T-helper 22 cell (primary cell): ENCODE results near the gene CTDSPL2.
"Not testable (repeated sequence)": the region's sequence is repeated elsewhere in the genome, so short reads cannot be mapped to it uniquely, and the experiment has no call there.

Experiments used
- DNase-seq: peaks from one replicate; pipeline ENCODE4 v3.0.0-alpha.2; 2020; ENCODE audit warnings: low read depth

CTDSPL2 gene

DNA sequence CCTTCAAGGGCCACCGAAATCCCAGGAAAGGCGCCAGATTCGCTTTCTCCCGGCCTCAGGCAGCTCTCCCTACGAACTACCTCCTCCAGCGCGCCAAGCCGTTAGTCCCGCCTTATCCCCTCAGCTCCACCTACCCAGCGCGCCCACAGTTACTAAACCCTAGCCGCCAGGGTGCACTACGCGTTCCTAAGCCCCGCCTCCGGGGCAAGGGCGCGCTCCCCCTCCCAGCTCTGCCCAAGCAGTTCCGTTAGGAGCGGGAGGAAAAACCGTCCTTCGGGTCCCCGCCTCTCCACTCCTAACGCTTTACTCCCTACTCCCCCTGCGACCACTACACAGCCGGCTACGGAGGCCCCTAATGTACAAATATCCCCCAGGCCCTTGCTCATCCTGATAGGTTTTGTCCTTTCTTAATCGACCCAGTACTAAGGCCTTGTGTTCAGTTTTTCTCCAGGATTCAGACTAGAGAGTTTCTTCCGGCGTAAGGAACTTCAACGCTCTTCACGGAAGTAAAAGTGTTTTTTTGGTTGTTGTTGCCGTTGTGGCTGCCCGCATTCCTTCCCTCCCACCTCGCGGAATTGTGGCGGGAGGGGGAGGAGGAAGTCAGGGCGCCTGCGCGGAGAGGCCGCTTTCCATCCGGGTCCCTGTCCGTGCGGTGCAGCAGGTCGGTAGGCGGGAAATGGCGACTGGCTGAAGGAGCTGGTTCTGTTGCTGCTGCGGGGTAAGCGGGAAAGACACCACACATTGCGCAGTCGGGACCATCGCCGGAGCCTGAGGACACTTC is at the start of gene CTDSPL2:
Gene CTDSPL2 (plus strand): TSS at position 655 of the 781 bp plus-strand sequence. CDS start 31,386 bp downstream, outside the sequence.
- DNase-seq = peak; percentile 89

DNA sequence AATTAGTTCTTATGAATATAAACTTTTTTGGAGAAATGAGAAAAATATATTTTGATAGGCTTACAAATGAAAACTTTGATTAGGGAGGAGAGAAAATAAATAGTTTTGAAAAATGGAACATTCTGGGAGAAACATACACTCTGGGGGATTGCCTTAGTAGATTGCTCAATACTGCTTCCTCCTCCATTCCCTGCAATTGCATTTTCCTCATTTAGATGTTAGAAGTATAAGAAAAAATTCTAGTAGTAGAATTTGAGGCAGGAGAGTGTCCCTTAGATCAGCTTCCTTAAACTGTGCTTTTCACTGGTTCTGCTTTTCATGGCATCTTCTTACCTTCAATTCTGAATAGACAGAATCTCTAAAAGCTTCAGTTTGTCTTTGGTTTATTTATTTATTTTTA is 46.2 kb upstream of the CTDSPL2 start:
- no peak for DNase-seq

DNA sequence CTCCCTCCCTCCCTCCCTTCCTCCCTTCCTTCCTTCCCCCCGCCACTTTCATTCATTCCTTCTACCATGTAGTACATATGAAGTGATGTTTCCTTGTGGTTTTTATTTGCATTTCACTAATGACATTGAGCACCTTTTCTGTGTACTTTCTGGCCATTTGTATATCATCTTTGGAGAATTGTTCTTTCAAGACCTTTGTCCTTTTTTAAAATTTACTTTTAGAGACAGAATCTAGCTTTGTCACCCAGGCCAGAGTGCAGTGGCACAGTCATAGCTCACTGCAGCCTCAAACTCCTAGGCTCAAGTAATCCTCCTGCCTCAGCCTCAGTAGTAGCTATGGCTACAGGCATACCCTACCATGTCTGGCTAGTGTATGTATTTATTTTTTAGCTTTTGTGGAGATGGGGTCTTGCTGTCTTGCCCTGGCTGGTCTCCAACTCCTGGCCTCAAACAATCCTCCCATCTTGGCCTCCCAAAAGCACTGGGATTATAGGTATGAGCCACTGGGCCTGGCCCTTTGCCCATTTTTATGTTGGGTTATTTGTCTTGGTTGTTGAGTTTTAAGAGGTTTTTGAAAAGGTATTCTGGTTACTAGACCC is 42.0 kb upstream of the CTDSPL2 start:
- no peak for DNase-seq

DNA sequence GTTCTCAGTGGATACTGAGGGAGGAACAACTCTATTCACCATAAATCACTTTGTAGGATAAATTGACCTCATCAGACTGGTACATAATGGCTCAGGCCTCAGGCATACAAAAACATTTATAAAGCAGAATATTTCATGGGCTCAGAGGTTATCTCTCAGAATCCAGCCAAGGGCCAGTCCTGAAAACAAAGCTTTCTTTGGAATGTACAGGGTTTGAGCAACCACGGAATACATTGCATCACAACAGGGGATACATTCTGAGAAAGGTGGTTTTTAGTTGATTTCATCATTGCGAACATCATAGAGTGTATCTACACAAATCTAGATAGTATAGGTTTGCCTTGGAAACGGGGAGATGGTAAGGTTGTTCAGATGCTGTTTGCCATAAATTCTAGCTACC is 33.4 kb upstream of the CTDSPL2 start:
- DNase-seq = no peak

DNA sequence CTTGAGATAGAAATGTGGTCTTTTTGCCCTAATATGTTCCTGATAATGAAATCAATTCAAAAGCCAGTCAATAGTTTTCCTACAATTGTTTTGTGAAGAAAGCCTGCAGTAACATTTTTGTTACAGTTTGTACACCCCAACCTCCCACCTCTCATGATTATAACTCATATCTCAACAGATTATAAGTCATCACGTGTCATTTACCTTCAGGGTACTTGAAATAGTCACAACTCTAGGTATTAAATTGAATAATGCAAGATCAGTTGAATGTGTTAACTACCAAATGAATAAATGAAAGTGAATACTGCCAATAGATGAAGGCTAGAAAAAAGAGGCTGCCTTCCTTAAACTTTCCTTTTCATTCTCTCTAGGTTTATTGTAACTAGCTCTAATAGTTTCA is 32.9 kb upstream of the CTDSPL2 start:
- no peak for DNase-seq

DNA sequence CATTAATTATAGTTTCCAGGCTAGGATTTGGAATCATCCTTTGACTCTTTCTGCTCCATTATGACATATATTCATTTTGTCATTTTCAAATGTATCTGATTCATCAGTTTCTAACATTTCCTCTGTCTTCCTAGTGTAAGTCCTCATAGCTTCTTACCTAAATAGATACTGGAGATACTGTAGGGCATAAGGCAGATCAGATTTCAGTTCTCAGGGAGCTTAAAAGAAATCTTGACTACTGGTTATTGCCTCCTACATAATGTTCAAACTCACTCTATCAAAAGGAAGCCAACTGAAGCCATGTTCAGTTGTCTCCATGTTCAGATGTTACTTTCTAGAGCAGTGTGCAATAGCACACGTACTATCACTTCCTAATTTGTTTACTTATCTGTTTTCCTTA is 29.6 kb upstream of the CTDSPL2 start:
- DNase-seq = no peak

DNA sequence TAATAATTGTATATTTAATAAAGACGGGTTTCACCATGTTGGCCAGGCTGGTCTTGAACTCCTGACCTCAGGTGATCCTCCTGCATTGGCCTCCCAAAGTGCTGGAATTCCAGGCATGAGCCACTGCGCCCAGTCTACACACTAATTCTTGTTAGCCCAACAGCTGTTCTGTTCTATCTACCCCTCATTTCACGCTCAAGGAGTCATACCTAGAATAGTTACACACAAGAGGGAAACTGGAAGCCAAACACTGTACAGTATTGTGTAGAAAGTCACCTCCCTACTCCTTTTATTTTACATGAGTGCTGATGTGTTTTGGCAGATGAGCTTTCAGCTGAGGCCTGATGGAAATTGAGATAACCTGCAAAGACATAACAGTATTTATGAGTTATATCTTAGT is 13.4 kb upstream of the CTDSPL2 start:
- DNase-seq = no peak

DNA sequence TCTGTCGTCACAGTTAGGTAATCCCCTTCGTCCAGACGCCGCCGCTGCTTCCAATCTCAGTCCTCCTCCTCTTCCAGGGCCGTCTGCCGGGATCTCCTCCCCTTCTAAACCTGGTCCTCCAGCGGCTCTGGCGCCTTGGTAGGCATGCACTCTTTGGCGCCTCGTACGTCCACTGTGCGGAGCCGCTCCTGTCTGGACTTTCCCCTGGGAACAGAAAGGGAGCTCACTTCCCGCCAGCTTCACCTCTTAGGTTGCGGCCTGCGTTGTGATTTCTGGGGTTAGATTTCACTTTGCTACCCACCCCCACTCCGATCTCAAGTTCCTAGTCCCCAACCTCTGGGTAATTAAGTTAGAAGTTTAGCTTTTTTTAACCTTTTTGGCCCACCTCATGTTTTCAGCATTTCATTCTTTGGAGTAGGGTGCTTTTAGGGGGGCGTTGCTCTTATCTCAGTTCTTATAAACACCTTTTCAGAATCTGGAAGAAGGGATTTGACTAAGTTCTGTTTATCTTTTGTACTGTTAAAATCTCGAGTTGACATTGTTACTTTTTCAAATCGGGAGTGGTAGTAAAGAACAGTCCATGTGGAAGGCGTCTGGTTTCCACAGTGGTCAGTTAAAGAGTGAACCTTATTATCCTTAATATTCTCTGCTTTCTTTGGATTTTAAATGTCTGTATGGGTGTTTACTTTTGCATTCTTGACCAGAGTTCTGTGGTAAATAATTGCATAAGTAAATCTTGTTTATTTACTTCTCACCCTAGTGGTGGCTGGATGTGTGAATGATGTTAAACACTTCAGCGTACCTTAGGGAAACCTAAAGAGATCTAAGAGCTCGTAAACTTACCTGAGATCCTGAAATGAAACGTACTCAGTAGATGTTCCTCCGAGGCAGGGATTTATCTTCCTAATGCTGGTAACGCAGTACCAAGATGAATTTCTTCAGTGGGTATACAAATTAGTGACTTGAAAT is 611 bp downstream of the CTDSPL2 start:
- DNase-seq = no peak

DNA sequence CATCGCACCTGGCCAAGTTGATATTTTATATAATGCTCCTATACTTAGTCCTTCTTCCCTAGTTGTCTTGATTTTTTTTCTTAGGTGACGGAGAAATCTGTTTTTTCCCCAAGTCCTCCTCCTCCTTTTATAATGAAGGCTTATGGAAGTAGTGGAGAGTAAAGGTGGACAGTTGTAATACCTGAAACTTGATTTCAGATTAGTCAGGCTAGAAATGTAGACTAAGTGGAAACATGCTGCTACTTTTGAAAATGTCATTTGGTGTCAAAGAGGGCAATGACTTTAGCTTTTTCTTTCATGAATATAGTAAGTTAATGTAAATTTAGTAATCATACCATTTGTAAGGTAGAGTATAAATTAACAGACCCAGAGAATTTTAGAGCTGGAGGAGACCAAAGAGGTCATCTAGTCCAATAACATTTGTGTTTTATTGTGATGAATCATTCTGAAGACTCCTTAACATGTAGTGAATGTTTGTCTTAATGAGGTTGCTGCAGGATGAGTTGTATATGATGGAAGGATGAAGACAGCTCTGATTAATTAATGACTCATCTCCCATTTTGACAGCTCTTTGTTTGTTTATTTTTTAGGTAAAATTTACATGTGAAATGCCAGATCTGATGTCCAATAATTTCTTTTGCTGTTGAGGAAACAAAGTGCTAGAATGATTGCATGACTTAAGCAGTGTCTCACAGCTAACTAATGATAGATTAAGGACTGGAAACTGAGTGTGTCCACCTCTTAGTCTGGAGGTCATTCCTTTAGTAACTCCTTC is 8.7 kb downstream of the CTDSPL2 start:
- DNase-seq = no peak

DNA sequence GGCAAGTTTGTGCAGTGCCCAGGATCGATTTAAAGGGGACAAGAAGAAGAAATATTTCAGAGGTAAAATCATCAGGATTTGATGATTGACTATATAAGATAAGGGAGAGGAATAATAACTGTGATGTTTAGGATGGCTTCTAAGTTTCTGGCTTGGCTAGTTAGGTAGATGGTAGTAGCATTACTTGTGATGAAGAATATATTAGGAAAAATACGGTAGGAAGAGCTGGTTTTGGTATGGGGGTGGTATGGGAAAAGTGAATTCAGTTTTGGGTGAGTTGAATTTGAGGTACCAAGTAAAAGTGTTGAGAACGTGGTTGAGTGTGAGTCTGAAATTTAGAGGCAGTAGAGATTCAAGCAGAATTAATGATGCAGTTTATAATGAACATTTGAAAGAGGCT is 11.0 kb downstream of the CTDSPL2 start:
- no peak for DNase-seq

DNA sequence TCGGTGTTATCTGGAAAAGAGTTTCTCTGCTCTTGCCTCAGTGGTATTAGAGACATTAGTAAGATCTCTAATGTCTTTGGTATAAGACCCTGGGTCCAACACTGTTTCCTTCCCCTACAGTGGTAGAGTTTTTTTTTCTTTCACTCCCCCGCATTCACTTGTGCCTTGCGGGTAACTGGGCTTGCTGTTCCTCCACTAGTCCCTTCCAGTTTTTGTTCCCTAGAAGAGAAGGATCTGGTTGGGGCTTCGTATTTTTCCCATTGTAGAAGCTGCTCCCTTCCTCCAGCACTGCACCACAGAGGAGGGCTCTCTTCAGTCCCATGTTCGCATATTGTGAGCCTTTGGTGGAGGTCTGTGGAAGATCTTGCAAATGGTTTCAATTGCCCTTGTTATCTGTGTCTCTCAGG is 13.7 kb downstream of the CTDSPL2 start:
- DNase-seq = no peak

DNA sequence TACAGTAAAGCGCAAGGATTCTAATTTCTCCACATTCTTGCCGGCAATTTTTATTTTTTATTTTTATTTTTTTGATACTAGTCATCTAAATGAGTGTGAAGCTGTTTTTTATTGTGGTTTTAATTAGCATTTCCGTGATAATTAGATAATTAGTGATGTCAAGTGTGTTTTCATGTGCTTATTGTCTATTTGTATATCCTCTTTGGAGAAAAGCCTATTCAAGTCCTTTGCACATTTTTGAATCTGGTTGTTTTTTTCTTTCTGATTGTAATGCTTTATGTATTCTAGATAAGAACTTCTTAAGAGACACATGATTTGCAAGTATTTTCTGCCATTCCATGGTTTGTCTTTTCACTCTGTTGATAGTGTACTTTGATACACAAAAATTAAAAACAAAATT is 16.1 kb downstream of the CTDSPL2 start:
- no peak for DNase-seq

DNA sequence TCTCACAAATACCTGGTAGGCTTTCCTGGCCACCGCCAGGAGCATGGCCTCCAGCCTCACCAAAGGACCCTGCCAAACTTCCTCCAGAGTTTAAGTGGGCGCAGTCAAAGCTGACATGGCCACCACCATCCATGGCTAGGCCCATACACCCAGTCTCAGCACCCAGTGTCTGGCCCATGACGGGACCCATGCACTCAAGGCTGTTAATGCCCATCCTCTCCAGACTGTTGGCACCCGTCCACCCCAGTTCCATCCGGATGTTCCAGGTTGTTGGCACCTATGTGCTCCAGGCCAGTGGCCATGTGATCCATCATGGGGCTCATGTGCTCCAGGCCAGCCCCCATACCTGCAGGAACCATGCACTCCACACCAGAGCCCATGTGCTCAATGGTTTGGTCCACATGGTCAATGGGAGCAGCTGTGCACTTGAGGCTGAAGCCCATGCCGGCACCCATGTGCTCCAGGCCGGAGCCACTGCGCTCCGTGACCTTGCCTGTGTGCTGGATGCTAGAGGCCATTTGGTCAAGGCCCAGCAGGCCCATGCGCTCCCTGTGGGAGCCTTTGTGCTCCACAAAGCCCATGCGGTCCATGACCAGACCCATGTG is 20.4 kb downstream of the CTDSPL2 start:
- no peak for DNase-seq

DNA sequence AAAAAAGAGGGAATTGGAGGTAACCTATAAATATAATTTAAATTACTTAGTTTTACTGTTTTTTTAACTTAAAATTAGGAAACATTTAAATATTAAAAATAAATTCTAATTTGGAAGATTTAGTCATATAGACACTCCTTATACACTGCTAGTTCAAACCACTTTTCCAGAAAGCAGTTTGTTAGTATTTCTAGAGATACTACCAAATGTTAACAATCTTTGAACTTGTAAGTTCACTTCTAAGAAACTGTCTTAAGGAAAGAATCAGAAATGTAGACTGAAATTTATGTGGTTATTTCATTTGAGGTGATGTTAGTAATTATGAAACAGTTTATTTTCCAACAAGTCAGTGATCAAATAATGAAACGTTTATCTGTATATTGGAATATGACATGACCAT is 22.7 kb downstream of the CTDSPL2 start:
- no peak for DNase-seq

DNA sequence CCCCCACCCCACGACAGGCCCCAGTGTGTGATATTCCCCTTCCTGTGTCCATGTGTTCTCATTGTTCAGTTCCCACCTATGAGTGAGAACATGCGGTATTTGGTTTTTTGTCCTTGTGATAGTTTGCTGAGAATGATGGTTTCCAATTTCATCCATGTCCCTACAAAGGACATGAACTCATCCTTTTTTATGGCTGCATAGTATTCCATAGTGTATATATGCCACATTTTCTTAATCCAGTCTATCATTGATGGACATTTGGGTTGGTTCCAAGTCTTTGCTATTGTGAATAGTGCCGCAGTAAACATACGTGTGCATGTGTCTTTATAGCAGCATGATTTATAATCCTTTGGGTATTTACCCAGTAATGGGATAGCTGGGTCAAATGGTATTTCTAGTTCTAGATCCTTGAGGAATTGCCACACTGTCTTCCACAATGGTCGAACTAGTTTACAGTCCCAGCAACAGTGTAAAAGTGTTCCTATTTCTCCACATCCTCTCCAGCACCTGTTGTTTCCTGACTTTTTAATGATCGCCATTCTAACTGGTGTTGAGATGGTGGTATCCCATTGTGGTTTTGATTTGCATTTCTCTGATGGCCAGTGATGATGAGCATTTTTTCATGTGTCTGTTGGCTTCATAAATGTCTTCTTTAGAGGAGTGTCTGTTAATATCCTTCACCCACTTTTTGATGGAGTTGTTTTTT is 26.3 kb downstream of the CTDSPL2 start:
- DNase-seq = not testable (repeated sequence)

DNA sequence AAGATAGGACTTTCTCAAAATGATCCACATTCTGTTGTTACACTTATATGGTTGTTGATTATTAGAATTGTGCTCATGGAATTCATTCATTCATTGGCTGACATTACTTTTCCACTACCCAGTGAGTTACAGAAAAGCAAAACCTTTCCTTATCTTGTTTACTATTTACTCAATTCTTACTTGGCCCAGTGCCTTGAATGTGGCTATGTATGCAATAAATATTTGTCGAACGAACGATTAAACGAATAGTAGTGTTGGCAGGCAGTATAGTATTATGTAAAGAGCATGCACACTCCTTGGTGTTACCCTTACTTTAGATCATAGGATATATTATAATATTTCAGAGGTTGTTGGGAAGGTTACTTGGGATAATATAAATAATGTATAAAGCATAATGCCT is 31.0 kb downstream of the CTDSPL2 start:
- no peak for DNase-seq

DNA sequence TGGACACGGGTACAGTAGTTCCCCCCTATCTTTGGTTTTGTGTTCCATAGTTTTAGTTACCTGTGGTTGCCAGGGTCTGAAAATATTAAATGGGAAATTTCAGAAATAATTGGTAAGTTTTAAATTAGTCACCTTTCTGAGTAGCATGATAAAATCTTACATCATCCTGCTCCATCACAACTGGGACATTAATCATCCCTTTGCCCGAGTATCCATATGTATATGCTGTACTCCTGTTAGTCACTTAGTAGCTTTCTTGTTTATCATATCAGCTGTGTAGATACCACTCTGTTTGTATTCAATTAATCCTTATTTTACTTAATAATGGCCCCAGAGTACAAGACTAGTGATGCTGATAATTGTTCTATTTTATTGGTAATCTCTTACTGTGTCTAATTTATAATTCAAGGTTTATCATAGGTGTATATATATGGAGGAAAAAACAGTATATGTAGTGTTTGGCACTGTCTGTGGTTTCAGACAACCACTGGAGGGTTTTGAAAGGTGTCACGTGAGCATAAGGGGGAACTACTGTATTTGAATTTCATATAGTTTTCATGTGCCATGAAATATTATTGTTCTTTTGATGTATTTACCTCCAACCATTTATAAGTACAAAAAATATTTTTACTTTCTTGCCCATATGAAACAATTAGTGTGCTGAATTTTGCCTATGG is 41.4 kb downstream of the CTDSPL2 start:
- no peak for DNase-seq

DNA sequence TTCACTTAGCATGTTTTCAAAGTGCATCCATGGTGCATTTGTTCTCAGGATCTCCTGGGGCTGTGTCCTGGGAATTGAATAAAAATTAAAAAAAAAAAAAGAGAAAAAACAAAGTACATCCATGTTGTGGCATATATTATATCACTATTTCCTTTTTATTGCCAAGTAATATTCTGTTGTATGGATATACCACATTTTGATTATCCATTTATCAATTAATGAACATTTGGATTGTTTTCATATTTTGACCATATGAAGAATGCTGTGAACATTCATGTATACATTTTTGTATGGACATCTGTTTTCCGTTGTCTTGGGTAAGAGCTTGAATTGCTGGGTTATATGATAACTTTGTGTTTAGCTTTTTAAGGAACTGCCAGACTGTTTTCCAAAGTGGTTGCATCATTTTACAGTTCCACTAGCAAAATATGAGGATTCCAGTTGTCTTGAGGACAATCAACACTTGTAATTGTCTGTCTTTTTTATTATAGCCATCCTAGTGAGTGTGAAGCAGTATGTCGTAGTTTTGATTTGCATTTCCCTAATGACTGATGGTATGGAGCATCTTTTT is 44.5 kb downstream of the CTDSPL2 start:
- DNase-seq = no peak

DNA sequence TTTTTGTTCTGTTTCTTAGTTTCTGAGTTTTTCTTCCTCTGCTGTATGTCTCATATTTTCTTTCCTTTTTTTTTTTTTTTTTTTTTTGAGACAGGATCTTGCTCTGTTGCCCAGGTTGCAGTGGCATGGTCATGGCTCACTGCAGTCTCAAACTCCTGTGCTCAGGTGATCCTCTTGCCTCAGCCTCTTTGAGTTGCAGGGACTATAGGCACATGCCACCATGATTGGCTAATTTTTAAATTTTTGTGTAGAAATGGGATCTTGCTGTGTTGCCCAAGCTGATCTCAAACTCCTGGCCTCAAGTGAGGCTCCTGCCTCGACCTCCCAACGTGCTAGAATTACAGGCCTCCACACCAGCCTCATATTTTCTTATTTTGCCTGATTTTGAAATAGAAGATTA is 51.9 kb downstream of the CTDSPL2 start:
- no peak for DNase-seq

DNA sequence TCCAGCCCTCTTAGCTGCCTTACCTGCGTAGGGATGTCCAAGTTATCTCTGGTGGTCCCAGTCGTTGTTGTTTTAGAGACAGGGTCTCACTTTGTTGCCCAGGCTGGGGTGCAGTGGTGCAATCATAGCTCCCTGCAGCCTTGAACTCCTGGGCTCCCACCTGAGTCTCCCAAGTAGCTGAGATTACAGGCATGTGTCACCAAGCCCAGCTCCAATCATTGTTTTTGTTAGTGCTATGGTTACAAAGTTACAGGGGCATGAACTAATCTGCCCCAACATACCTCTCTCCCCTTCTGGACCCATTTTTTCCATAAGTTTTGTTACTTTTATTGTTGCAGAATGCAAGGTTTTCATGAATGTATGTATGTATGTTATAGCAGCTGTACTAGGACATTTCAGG is 54.7 kb downstream of the CTDSPL2 start:
- no peak for DNase-seq
